ENCODE measurements around the gene CCR5. TPM values are rescaled to one million over a fixed set of nuclear protein-coding genes. Genes with fewer than 3 reads are reported as not detected.
A peak's percentile ranks its signal among the peaks of the same experiment; 100 is the strongest.

The CCR5 gene
- total and polyA plus RNA-seq, 4 experiments from 2014 or later: 0.59 to 6.9 (median 6.2) TPM

GRCh38 chr3:46356276-46356675 lies 14.5 kb upstream of the CCR5 start:
- no peaks in the 10 kb centered on the region for H3K27me3 ChIP-seq (ENCODE audit: insufficient read depth, low read length)
- Mint-ChIP-seq H3K4me1 (peaks cover 54 to 100% (median 81%) of the 10 kb centered on the region in 4 donors), H3K9me3 (no peaks in the 10 kb centered on the region), H3K36me3 (peaks cover 33 to 50% of the 10 kb centered on the region in 2 donors), H3K4me3 (peak overlapping the region; percentile 85 to 95 (median 88)), H3K27me3 (no peaks in the 10 kb centered on the region), H3K27ac (peak overlapping the region; percentile 50 to 94 (median 85))
- POLR2A ChIA-PET (ENCODE audit: partially characterized antibody): interaction anchor here (1.3 to 9.7 kb wide), 2 partner anchors 14 to 57 kb away, joined by 3 to 109 read pairs; partner anchors contain the start of gene CCR5
- intact Hi-C loops (cut with micrococcal nuclease): no loop called here
- peaks cover 91% of the 10 kb centered on the region for H3K4me1 ChIP-seq (ENCODE audit: insufficient read depth, low read length)
- no peaks in the 10 kb centered on the region for H3K36me3 ChIP-seq (ENCODE audit: insufficient read depth, low read length)
- DNase-seq: no peak
- H3K27ac ChIP-seq (ENCODE audit: low read depth, low read length): peak overlapping the region; percentile 54
- H3K9me3 ChIP-seq (ENCODE audit: control insufficient read depth in 1 of 2, low read length in 2 of 2): no peaks in the 10 kb centered on the region
- H3K4me3 ChIP-seq (ENCODE audit: low read length in 2 of 2): peak overlapping the region; percentile 11 to 55
- CTCF ChIA-PET (ENCODE audit: partially characterized antibody): interaction anchor here (9.4 kb wide), 1 partner anchor 14 kb away, joined by 91 read pairs; the partner anchor contains the start of gene CCR5

- Mint-ChIP-seq H3K36me3 (peaks cover 33 to 52% of the 10 kb centered on the region in 2 donors), H3K9me3 (no peaks in the 10 kb centered on the region), H3K27me3 (no peaks in the 10 kb centered on the region), H3K27ac (peak overlapping the region in 6 of 7 donors; percentile 68 to 94 (median 92)), H3K4me3 (peak overlapping the region; percentile 85 to 95 (median 88)), H3K4me1 (peaks cover 53 to 100% (median 80%) of the 10 kb centered on the region in 4 donors)
- no peaks in the 10 kb centered on the region for H3K9me3 ChIP-seq (ENCODE audit: control insufficient read depth in 1 of 2, low read length in 2 of 2)
- ChIA-PET CTCF (ENCODE audit: partially characterized antibody) (interaction anchor here (9.4 kb wide), 1 partner anchor 13 kb away, joined by 91 read pairs; the partner anchor contains the start of gene CCR5), POLR2A (ENCODE audit: partially characterized antibody) (interaction anchor here (1.3 to 9.7 kb wide), 2 partner anchors 14 to 57 kb away, joined by 3 to 109 read pairs; partner anchors contain the start of gene CCR5)
- intact Hi-C loops (cut with micrococcal nuclease): no loop called here
- H3K4me3 ChIP-seq (ENCODE audit: low read length in 2 of 2): peak overlapping the region in 1 of 2 donors; percentile 14
- no peaks in the 10 kb centered on the region for H3K27me3 ChIP-seq (ENCODE audit: insufficient read depth, low read length)
- no peaks in the 10 kb centered on the region for H3K36me3 ChIP-seq (ENCODE audit: insufficient read depth, low read length)
- DNase-seq: no peak
- peak overlapping the region; percentile 15 for H3K27ac ChIP-seq (ENCODE audit: low read depth, low read length)
- peaks cover 91% of the 10 kb centered on the region for H3K4me1 ChIP-seq (ENCODE audit: insufficient read depth, low read length)
These were observed 13.8 kb upstream of the CCR5 start for GRCh38 chr3:46356909-46357308.

DNA sequence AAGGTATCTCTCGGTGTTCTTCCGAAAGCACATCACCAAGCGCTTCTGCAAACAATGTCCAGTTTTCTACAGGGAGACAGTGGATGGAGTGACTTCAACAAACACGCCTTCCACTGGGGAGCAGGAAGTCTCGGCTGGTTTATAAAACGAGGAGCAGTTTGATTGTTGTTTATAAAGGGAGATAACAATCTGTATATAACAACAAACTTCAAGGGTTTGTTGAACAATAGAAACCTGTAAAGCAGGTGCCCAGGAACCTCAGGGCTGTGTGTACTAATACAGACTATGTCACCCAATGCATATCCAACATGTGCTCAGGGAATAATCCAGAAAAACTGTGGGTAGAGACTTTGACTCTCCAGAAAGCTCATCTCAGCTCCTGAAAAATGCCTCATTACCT lies 12.3 kb upstream of the CCR5 start:
- CTCF ChIA-PET (ENCODE audit: partially characterized antibody): interaction anchor here (1.1 to 2.9 kb wide), 3 partner anchors 11 to 82 kb away, joined by 3 to 32 read pairs (median 12); partner anchors contain the start of gene CCR5
- H3K36me3 Mint-ChIP-seq: peaks cover 33 to 52% of the 10 kb centered on the region in 2 donors

GRCh38 chr3:46359733-46360493 lies 10.8 kb upstream of the CCR5 start:
- H3K9me3 Mint-ChIP-seq: no peaks in the 10 kb centered on the region
- Histone ChIP-seq H3K9me3 (ENCODE audit: control insufficient read depth in 1 of 2, low read length in 2 of 2) (no peaks in the 10 kb centered on the region), H3K27ac (ENCODE audit: low read depth, low read length) (peak overlapping the region; percentile 46), H3K4me1 (ENCODE audit: insufficient read depth, low read length) (peaks cover 71% of the 10 kb centered on the region), H3K4me3 (ENCODE audit: low read length in 2 of 2) (no peak overlapping the region), H3K36me3 (ENCODE audit: insufficient read depth, low read length) (no peaks in the 10 kb centered on the region), H3K27me3 (ENCODE audit: insufficient read depth, low read length) (no peaks in the 10 kb centered on the region)
- CTCF ChIA-PET (ENCODE audit: partially characterized antibody): interaction anchor here (0.8 to 2.9 kb wide), 9 partner anchors 10 to 281 kb away, joined by 3 to 32 read pairs (median 4); partner anchors contain the start of gene CCR5
- peaks cover 33 to 45% of the 10 kb centered on the region in 2 donors for H3K36me3 Mint-ChIP-seq
- POLR2A ChIA-PET (ENCODE audit: partially characterized antibody): interaction anchor here (1.0 to 2.4 kb wide), 12 partner anchors 9 to 383 kb away, joined by 3 to 20 read pairs (median 6); partner anchors contain the start of gene CCR5
- peak overlapping the region; percentile 73 to 94 (median 91) for H3K27ac Mint-ChIP-seq
- peaks cover 37 to 91% (median 69%) of the 10 kb centered on the region in 4 donors for H3K4me1 Mint-ChIP-seq
- peak in 1 of 5 donors; percentile 72 for DNase-seq
- intact Hi-C loops (cut with micrococcal nuclease): loop anchor here (1.0 kb wide), 1 partner anchor 11 kb away; no protein-coding TSS in a partner anchor
- peak overlapping the region in 7 of 8 donors; percentile 43 to 95 (median 86) for H3K4me3 Mint-ChIP-seq
- no peaks in the 10 kb centered on the region for H3K27me3 Mint-ChIP-seq

More for the DNA sequence above, 12.3 kb upstream of the CCR5 start:
- Histone ChIP-seq H3K27ac (ENCODE audit: low read depth, low read length) (peak overlapping the region; percentile 5), H3K9me3 (ENCODE audit: control insufficient read depth in 1 of 2, low read length in 2 of 2) (no peaks in the 10 kb centered on the region), H3K4me3 (ENCODE audit: low read length in 2 of 2) (peak overlapping the region in 1 of 2 donors; percentile 4), H3K4me1 (ENCODE audit: insufficient read depth, low read length) (peaks cover 83% of the 10 kb centered on the region), H3K27me3 (ENCODE audit: insufficient read depth, low read length) (no peaks in the 10 kb centered on the region), H3K36me3 (ENCODE audit: insufficient read depth, low read length) (no peaks in the 10 kb centered on the region)
- H3K27ac Mint-ChIP-seq: peak overlapping the region; percentile 67 to 94 (median 81)
- peaks cover 42 to 98% (median 75%) of the 10 kb centered on the region in 4 donors for H3K4me1 Mint-ChIP-seq
- POLR2A ChIA-PET (ENCODE audit: partially characterized antibody): interaction anchor here (0.7 to 2.4 kb wide), 4 partner anchors 8 to 82 kb away, joined by 3 to 20 read pairs (median 6); no protein-coding TSS in a partner anchor
- H3K9me3 Mint-ChIP-seq: no peaks in the 10 kb centered on the region
- DNase-seq: no peak
- intact Hi-C loops (cut with micrococcal nuclease): no loop called here
- peak overlapping the region in 7 of 8 donors; percentile 78 to 95 (median 86) for H3K4me3 Mint-ChIP-seq
- H3K27me3 Mint-ChIP-seq: no peaks in the 10 kb centered on the region

DNA sequence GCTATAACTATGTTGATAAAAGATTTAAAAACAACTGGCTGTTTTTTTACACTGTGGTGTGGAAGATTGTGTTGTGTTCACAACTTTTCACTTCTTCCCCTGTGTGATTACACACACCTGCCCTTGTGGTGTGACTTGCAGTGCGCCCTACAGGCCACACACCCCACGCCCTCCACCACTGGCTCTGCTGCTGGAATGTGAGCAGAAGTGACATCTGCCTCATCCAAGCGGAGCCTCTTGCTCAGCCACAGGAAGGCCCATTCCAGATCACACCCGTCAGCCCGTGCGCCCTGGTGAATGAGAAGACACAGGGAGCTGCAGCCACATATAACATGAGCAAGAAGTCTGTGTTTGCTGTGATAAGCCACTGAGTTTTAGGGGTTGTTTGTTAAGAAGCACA lies 9.8 kb upstream of the CCR5 start:
- Mint-ChIP-seq H3K27ac (peak overlapping the region; percentile 73 to 94 (median 91)), H3K9me3 (no peaks in the 10 kb centered on the region), H3K4me1 (peaks cover 31 to 84% (median 64%) of the 10 kb centered on the region in 4 donors), H3K4me3 (peak overlapping the region in 7 of 8 donors; percentile 10 to 88 (median 68)), H3K27me3 (no peaks in the 10 kb centered on the region), H3K36me3 (peaks cover 33 to 40% of the 10 kb centered on the region in 2 donors)
- ChIA-PET CTCF (ENCODE audit: partially characterized antibody) (interaction anchor here (1.4 to 2.9 kb wide), 3 partner anchors 9 to 148 kb away, joined by 4 to 32 read pairs (median 12); partner anchors contain the start of gene CCR5), POLR2A (ENCODE audit: partially characterized antibody) (interaction anchor here (0.8 to 2.2 kb wide), 7 partner anchors 10 to 77 kb away, joined by 3 to 11 read pairs (median 3); partner anchors contain the start of gene CCR5)
- H3K4me3 ChIP-seq (ENCODE audit: low read length in 2 of 2): no peak overlapping the region
- H3K27ac ChIP-seq (ENCODE audit: low read depth, low read length): peak overlapping the region; percentile 30
- H3K9me3 ChIP-seq (ENCODE audit: control insufficient read depth in 1 of 2, low read length in 2 of 2): no peaks in the 10 kb centered on the region
- no peak for DNase-seq
- no peaks in the 10 kb centered on the region for H3K36me3 ChIP-seq (ENCODE audit: insufficient read depth, low read length)
- H3K4me1 ChIP-seq (ENCODE audit: insufficient read depth, low read length): peaks cover 63% of the 10 kb centered on the region
- intact Hi-C loops (cut with micrococcal nuclease): no loop called here
- no peaks in the 10 kb centered on the region for H3K27me3 ChIP-seq (ENCODE audit: insufficient read depth, low read length)

- no peak overlapping the region for H3K4me3 ChIP-seq (ENCODE audit: low read length in 2 of 2)
- ChIA-PET CTCF (ENCODE audit: partially characterized antibody) (interaction anchor here (1.4 kb wide), 1 partner anchor 148 kb away, joined by 4 read pairs; no protein-coding TSS in a partner anchor), POLR2A (ENCODE audit: partially characterized antibody) (interaction anchor here (0.7 to 2.2 kb wide), 4 partner anchors 62 to 769 kb away, joined by 3 to 7 read pairs (median 3); no protein-coding TSS in a partner anchor)
- Mint-ChIP-seq H3K4me1 (peaks cover 28 to 84% (median 65%) of the 10 kb centered on the region in 4 donors), H3K27me3 (no peaks in the 10 kb centered on the region), H3K9me3 (no peaks in the 10 kb centered on the region), H3K36me3 (peaks cover 28 to 35% of the 10 kb centered on the region in 2 donors), H3K4me3 (peak overlapping the region in 7 of 8 donors; percentile 10 to 88 (median 51)), H3K27ac (peak overlapping the region; percentile 75 to 94 (median 82))
- no peaks in the 10 kb centered on the region for H3K36me3 ChIP-seq (ENCODE audit: insufficient read depth, low read length)
- H3K4me1 ChIP-seq (ENCODE audit: insufficient read depth, low read length): peaks cover 59% of the 10 kb centered on the region
- H3K9me3 ChIP-seq (ENCODE audit: control insufficient read depth in 1 of 2, low read length in 2 of 2): no peaks in the 10 kb centered on the region
- no peak for DNase-seq
- intact Hi-C loops (cut with micrococcal nuclease): no loop called here
- no peaks in the 10 kb centered on the region for H3K27me3 ChIP-seq (ENCODE audit: insufficient read depth, low read length)
- peak overlapping the region; percentile 30 for H3K27ac ChIP-seq (ENCODE audit: low read depth, low read length)
These were observed 9.1 kb upstream of the CCR5 start for GRCh38 chr3:46361408-46362283.
